GM12892 (cell line): Measurements from ENCODE around the gene CHAC1.
A peak's percentile ranks its signal among the peaks of the same experiment; 100 is the strongest.

Experiments
- DNase-seq: peaks from one replicate; pipeline ENCODE4 v3.0.0; 2011; ENCODE audit not compliant: insufficient read length
- FAIRE-seq: peaks from 2 replicates; lab custom pipeline; 2011; peaks lifted over from hg19 to GRCh38; lab: Jason Lieb, UNC
- POLR2A ChIP-seq: IDR thresholded peaks from 2 replicates; pipeline ENCODE4 v1.6.1; 2011; ENCODE audit warnings: low read depth, low read length, control low read depth
- POLR2AphosphoS5 ChIP-seq: IDR thresholded peaks from 2 replicates; pipeline ENCODE4 v1.6.1; 2011; ENCODE audit warnings: low read depth, low read length, control low read depth
- TAF1 ChIP-seq: IDR thresholded peaks from 2 replicates; pipeline ENCODE4 v1.6.1; 2011; ENCODE audit warnings: low read depth, mild to moderate bottlenecking, control low read depth, low read length, borderline replicate concordance

The CHAC1 gene

DNA sequence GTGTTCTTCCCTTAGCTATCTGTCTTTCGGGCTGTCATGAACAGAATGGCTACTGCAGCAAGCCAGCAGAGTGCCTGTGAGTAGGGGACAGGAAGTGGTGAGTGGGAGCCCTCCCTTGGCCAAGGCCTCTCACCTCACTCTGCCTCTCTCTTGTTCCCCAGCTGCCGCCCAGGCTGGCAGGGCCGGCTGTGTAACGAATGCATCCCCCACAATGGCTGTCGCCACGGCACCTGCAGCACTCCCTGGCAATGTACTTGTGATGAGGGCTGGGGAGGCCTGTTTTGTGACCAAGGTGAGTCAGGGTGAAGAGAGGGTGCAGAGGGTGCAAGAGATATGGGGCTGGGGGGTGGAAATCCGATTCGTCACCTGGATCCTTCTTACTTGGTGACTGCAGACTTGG, 21.1 kb upstream of the CHAC1 start:
- FAIRE-seq (no peak), DNase-seq (no peak)
- TF ChIP-seq POLR2A, result no peak
- TF ChIP-seq POLR2AphosphoS5, result no peak
- TF ChIP-seq TAF1, result no peak

DNA sequence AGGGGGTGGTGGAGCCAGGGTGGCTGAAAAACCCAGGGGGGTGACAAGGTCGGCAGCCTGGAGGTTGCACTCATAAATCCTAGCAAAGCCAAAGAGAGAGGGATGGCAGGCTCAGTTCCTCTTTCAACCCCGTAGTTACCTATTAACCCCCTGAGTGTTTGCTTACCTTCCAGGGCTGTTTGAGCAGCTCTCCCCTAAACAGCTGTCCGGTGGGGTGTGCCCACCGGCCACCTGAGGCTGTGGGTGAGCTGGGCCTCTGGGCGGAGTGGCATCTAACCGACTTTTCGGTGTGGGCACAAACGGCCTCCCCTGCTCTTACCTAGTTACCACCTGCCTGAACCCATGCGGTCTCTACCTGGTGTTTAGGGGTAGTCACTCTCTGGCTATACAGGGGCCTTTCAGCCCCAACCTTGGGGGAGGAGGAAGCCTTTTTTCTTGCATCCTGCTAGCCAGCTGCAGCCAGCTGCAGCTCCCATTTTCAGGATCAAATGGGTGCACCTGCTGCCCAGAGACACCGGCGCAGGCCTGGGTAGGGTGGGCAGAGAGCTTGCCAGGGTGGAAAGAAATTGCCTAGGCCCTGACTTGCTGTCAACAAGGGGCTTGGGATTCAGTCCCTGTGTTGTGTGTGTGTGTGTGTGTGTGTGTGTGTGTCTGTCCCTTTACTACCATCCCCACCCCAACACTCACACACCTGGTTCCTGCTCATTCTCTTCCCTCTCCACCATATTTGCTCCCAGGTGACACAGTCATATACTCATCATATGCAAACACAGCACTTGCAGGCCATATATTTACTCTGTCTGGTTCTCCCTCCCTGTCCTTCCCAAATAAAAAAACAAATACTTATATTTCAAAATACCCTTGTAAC, 20.4 kb upstream of the CHAC1 start:
- DNase-seq, result no peak
- TF ChIP-seq TAF1, result no peak
- TF ChIP-seq POLR2AphosphoS5, result no peak
- TF ChIP-seq POLR2A, result no peak

DNA sequence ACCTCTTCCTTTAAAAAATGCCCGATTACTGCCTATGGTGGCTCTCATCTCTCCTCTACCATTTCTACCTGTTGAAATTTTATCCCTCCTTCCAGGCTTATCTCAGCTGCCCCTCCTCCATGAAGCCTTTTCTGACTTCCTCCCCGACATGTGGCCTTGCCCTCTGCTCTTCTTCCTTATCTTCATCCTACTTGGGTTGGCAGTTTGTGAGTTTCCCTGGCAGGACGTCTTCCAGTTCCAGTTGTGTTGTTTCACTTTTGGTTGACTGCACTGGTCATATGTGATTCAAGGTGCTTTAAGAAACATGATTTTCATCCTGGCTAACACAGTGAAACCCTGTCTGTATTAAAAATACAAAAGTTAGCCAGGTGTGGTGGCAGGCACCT, 19.8 kb upstream of the CHAC1 start:
- FAIRE-seq, result no peak
- no peak for TF ChIP-seq TAF1
- no peak for TF ChIP-seq POLR2A
- no peak for TF ChIP-seq POLR2AphosphoS5
- DNase-seq, result no peak

More for the DNA sequence above, 20.4 kb upstream of the CHAC1 start:
- no peak for FAIRE-seq

DNA sequence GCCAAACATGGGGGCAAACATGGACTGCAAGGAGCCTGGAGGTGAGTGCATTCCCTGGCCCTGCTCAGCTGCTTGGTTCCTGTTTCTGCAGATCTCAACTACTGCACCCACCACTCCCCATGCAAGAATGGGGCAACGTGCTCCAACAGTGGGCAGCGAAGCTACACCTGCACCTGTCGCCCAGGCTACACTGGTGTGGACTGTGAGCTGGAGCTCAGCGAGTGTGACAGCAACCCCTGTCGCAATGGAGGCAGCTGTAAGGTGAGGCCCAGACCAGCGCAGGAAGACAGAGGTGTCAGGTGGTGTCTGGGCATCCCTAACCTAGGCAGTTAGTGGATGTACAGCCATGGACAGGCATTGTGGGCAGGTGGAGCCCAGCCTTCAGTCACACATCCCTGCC, 18.8 kb upstream of the CHAC1 start:
- no peak for FAIRE-seq
- no peak for DNase-seq
- no peak for TF ChIP-seq TAF1
- no peak for TF ChIP-seq POLR2AphosphoS5
- TF ChIP-seq POLR2A, result no peak

DNA sequence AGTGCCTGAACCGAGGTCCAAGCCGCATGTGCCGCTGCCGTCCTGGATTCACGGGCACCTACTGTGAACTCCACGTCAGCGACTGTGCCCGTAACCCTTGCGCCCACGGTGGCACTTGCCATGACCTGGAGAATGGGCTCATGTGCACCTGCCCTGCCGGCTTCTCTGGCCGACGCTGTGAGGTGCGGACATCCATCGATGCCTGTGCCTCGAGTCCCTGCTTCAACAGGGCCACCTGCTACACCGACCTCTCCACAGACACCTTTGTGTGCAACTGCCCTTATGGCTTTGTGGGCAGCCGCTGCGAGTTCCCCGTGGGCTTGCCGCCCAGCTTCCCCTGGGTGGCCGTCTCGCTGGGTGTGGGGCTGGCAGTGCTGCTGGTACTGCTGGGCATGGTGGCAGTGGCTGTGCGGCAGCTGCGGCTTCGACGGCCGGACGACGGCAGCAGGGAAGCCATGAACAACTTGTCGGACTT, 17.0 kb upstream of the CHAC1 start:
- FAIRE-seq, result no peak
- no peak for TF ChIP-seq TAF1
- TF ChIP-seq POLR2A, result no peak
- TF ChIP-seq POLR2AphosphoS5, result no peak

DNA sequence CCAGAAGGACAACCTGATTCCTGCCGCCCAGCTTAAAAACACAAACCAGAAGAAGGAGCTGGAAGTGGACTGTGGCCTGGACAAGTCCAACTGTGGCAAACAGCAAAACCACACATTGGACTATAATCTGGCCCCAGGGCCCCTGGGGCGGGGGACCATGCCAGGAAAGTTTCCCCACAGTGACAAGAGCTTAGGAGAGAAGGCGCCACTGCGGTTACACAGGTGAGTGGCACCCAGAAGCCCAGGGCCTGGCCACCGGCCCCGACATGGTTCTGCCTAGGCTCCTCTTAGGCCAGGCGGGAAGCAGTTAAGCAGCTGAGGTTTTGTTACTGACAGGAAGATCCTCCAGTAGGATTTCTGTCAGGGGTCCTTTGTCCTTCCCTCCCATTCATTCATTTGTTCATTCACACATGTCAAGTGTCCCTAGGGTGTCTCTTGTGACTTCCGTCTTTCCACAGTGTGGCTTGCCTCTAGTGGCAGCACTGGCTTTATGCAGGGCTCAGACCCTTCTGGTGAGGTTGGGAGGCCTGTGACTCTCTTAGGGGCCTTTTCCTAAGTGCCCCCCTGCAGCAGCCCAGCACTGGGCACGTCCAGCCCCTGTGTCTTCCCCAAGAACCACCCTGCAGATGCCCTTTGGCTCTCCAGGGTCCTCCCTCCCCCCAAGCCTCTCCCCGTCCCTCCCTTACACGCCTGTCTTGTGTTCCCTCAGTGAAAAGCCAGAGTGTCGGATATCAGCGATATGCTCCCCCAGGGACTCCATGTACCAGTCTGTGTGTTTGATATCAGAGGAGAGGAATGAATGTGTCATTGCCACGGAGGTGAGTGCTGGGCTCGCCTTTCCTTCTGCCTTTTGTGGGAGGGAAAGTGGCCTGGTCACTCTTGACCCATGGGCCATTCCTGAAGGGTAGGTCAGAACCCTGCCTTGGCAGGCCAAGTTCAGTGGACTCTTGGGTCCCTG, 16.3 kb upstream of the CHAC1 start:
- DNase-seq (no peak), FAIRE-seq (no peak)

More for the DNA sequence above, 17.0 kb upstream of the CHAC1 start:
- no peak for DNase-seq

DNA sequence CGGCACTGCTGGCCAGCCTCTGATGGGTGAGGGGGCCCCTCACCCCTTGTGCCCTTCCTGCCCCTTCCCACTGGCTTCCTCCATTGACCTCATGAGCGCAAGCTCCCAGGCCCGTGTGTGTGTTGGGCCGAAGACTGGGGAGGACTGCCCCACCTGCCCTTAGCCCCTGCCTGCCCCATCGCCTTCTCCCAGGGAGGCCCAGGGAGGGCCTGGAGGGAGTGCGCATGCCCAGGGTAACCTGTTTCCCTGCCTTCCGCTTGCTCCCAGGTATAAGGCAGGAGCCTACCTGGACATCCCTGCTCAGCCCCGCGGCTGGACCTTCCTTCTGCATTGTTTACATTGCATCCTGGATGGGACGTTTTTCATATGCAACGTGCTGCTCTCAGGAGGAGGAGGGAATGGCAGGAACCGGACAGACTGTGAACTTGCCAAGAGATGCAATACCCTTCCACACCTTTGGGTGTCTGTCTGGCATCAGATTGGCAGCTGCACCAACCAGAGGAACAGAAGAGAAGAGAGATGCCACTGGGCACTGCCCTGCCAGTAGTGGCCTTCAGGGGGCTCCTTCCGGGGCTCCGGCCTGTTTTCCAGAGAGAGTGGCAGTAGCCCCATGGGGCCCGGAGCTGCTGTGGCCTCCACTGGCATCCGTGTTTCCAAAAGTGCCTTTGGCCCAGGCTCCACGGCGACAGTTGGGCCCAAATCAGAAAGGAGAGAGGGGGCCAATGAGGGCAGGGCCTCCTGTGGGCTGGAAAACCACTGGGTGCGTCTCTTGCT, 15.3 kb upstream of the CHAC1 start:
- no peak for TF ChIP-seq POLR2A
- TF ChIP-seq POLR2AphosphoS5, result no peak
- no peak for TF ChIP-seq TAF1
- no peak for DNase-seq
- no peak for FAIRE-seq

More for the DNA sequence above, 16.3 kb upstream of the CHAC1 start:
- no peak for TF ChIP-seq POLR2A
- TF ChIP-seq POLR2AphosphoS5, result no peak
- no peak for TF ChIP-seq TAF1

DNA sequence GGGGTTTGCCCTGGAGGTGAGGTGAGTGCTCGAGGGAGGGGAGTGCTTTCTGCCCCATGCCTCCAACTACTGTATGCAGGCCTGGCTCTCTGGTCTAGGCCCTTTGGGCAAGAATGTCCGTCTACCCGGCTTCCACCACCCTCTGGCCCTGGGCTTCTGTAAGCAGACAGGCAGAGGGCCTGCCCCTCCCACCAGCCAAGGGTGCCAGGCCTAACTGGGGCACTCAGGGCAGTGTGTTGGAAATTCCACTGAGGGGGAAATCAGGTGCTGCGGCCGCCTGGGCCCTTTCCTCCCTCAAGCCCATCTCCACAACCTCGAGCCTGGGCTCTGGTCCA, 14.8 kb upstream of the CHAC1 start:
- TF ChIP-seq TAF1, result no peak
- no peak for TF ChIP-seq POLR2AphosphoS5
- TF ChIP-seq POLR2A, result no peak
- DNase-seq, result no peak
- no peak for FAIRE-seq

DNA sequence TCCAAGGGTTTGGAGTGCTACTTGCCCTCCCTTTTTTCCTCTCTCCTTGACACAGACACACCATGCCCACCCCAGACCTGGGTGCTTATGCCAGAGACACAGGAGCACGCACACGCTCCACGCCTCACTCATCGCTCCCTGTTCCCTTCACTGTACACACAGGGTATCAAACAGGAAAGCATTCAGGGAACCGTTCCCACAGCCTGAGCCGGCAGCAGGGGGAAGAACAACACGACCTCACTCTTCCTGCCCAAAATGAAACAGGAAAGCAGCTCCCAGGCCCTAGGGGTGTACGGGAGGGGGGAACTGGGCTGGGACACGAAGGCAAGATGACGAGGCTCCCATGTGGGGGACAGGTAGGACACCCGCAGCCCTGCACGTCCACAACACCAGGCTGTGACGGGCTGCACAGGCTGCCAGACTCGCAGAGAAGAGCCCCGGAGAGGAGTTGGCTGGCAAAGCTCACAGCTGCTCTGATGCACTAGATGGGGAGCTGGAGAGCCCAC, 12.9 kb upstream of the CHAC1 start:
- TF ChIP-seq POLR2AphosphoS5 (no peak), TAF1 (no peak), POLR2A (no peak)
- no peak for DNase-seq
- FAIRE-seq, result peak; percentile 84

DNA sequence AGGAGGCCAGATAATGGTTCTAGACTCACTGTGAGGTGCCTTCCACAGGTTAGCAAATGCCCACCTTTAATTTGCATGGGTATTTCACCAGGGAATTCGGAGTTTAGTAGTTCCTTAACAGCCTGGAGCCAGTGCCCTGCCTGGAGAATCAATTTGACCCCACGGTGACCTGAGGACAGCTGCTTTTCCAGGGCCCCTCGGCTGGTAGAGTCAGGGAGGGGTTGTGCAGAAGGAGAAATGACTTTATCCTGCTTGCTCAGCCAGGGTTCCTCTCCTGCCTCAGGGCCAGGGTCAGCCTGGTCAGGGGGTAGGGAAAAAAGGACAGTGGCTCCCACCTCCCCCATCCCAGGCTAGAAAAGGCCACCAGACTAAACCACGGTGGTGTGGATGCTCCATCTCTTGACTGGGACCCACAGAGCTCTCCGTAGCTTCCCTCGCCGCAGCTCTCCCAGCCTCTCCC, 12.2 kb upstream of the CHAC1 start:
- no peak for DNase-seq
- peak; percentile 40 for FAIRE-seq
- TF ChIP-seq TAF1 (no peak), POLR2A (no peak), POLR2AphosphoS5 (no peak)
